GM12878 (cell line): Measurements from ENCODE around the gene S100A3.

ENCODE experiments used
- CHD4 ChIP-seq: fragments of 200-600 bp; sonication (generic); IDR thresholded peaks from 2 replicates; pipeline ENCODE4 v1.6.1; 2016; ENCODE audit warnings: mild to moderate bottlenecking
- POLR2A ChIP-seq: IDR thresholded peaks from 2 replicates; pipeline ENCODE4 v1.6.1; 2011; ENCODE audit warnings: low read depth, mild to moderate bottlenecking, low read length
- TCF3 ChIP-seq: IDR thresholded peaks from 2 replicates; pipeline ENCODE4 v1.6.1; 2012; ENCODE audit warnings: low read depth, mild to moderate bottlenecking, low read length, borderline replicate concordance; ENCODE audit not compliant: insufficient read depth
- TF ChIP-seq, protein P1 (sequence below), 3 experiments: IDR thresholded peaks in 2 of 3; conservative IDR thresholded peaks in 1 of 3; 2 replicates each; pipeline ENCODE4 v1.5.1; 2011; ENCODE audit warnings: low read depth in 3 of 3, low read length in 3 of 3, mild to moderate bottlenecking in 3 of 3, control low read depth in 2 of 3, moderate library complexity in 2 of 3, inconsistent platforms in 1 of 3, mixed read lengths in 1 of 3; ENCODE audit not compliant: control insufficient read depth in 2 of 3, insufficient read depth in 1 of 3; ENCODE audit errors: extremely low read depth in 1 of 3
- TF ChIP-seq, protein P2 (sequence below): IDR thresholded peaks from 2 replicates; pipeline ENCODE4 v1.6.1; 2012; ENCODE audit warnings: low read depth, low read length, improper control_type of control experiment

DNA sequence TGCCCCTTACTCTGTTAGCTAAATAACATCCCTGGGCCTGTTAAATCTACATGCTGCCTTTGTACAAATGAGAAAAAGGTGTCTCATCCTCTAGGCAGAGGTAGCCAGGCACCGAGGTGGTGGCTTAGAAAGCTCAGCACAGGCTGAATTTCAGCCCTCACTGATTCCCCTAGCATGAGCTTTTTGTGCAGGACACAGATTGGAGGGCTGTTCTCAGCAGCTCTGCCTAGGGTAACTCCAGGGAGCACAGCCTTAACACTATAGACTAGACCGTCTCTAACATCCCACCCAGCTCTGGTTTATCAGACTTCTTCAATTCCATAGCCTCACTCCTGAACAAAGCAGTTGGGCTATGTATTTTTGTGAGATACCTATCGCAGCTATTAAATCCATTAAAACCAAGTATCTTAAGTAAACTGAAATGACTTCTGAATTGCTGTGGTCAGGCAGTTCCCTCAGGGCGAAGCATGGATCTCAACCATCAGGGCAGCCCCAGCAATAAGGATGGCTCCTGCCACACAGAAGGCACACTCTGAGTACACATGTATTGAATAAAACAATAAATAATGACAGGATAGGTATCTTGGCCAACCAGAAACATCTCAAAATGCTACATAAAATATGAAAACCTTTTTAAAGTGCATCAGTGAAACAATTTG is 28.1 kb downstream of the S100A3 start:
- TF ChIP-seq, protein P1, sequence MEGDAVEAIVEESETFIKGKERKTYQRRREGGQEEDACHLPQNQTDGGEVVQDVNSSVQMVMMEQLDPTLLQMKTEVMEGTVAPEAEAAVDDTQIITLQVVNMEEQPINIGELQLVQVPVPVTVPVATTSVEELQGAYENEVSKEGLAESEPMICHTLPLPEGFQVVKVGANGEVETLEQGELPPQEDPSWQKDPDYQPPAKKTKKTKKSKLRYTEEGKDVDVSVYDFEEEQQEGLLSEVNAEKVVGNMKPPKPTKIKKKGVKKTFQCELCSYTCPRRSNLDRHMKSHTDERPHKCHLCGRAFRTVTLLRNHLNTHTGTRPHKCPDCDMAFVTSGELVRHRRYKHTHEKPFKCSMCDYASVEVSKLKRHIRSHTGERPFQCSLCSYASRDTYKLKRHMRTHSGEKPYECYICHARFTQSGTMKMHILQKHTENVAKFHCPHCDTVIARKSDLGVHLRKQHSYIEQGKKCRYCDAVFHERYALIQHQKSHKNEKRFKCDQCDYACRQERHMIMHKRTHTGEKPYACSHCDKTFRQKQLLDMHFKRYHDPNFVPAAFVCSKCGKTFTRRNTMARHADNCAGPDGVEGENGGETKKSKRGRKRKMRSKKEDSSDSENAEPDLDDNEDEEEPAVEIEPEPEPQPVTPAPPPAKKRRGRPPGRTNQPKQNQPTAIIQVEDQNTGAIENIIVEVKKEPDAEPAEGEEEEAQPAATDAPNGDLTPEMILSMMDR (IDR thresholded peaks at IDR 0.05 in 2 of 3, conservative IDR thresholded peaks at IDR 0.05 in 1 of 3; ENCODE audit: control insufficient read depth in 2 of 3, extremely low read depth in 1 of 3, insufficient read depth in 1 of 3, low read depth in 3 of 3, low read length in 3 of 3), result no peak
- TF ChIP-seq POLR2A (no peak), CHD4 (no peak), TCF3 (no peak)
- TF ChIP-seq, protein P2, sequence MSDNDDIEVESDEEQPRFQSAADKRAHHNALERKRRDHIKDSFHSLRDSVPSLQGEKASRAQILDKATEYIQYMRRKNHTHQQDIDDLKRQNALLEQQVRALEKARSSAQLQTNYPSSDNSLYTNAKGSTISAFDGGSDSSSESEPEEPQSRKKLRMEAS, result no peak
